VCaP (cell line): ENCODE data around the gene MGME1.

ENCODE experiments used
- H3K27ac ChIP-seq: fragments of 450-650 bp; 2 replicates; pipeline ENCODE4 v1.5.1; 2017
- CTCF ChIP-seq: fragments of 450-650 bp; conservative IDR thresholded peaks from 2 replicates; pipeline ENCODE4 v1.5.1; 2017; ENCODE audit warnings: mild to moderate bottlenecking, moderate library complexity

MGME1 gene

GRCh38 chr20:17949899-17950298 is 18.9 kb upstream of the MGME1 start:
- H3K27ac ChIP-seq: no peak overlapping the region
- TF ChIP-seq CTCF: no peak

- no peak for TF ChIP-seq CTCF
- no peak overlapping the region for H3K27ac ChIP-seq
Measured at GRCh38 chr20:17950670-17951069, 18.1 kb upstream of the MGME1 start.

- TF ChIP-seq CTCF: no peak
- no peak overlapping the region for H3K27ac ChIP-seq
Measured at GRCh38 chr20:17951323-17951722, 17.5 kb upstream of the MGME1 start.

- no peak for TF ChIP-seq CTCF
- no peak overlapping the region for H3K27ac ChIP-seq
Measured at GRCh38 chr20:17952692-17953684, 15.8 kb upstream of the MGME1 start.

GRCh38 chr20:17953935-17954334 is 14.9 kb upstream of the MGME1 start:
- peak overlapping the region; percentile 100; the same call in 1 of the 2 replicates for H3K27ac ChIP-seq
- no peak for TF ChIP-seq CTCF

- TF ChIP-seq CTCF: no peak
- H3K27ac ChIP-seq: peak overlapping the region; percentile 100
Measured at GRCh38 chr20:17955302-17955701, 13.5 kb upstream of the MGME1 start.

- peak overlapping the region; percentile 100 for H3K27ac ChIP-seq
- TF ChIP-seq CTCF: no peak
Measured at GRCh38 chr20:17956099-17956685, 12.6 kb upstream of the MGME1 start.
